ENCODE results near the gene PDXK.

DNA sequence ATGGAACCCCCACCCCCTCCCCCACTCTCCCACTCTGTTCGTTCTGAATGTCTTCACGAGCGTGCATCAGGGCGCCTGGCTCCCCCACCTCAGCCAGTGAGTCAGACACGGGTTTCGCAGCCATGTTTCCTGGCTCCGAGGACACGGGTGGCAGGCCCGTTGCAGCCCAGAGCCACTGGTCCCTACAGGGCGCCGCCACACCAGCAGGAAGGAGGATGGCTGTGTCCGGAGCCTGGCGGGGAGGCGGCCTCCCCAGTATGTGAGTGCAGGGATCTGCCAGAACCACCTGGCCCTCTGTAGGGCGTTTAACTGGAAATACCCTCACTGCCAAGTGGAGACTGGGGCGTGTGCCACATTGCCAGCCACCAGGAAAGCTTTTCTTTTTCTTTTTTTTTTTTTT is 38.7 kb downstream of the PDXK start:
- TF ChIP-seq, protein P1, sequence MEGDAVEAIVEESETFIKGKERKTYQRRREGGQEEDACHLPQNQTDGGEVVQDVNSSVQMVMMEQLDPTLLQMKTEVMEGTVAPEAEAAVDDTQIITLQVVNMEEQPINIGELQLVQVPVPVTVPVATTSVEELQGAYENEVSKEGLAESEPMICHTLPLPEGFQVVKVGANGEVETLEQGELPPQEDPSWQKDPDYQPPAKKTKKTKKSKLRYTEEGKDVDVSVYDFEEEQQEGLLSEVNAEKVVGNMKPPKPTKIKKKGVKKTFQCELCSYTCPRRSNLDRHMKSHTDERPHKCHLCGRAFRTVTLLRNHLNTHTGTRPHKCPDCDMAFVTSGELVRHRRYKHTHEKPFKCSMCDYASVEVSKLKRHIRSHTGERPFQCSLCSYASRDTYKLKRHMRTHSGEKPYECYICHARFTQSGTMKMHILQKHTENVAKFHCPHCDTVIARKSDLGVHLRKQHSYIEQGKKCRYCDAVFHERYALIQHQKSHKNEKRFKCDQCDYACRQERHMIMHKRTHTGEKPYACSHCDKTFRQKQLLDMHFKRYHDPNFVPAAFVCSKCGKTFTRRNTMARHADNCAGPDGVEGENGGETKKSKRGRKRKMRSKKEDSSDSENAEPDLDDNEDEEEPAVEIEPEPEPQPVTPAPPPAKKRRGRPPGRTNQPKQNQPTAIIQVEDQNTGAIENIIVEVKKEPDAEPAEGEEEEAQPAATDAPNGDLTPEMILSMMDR (IDR thresholded peaks at IDR 0.05), result no peak
- no peak for TF ChIP-seq POLR2AphosphoS5 (IDR thresholded peaks at IDR 0.05)
- TF ChIP-seq POLR2A (IDR thresholded peaks at IDR 0.05), result no peak
